Tibial nerve (tissue), 4 donors: ENCODE data around the gene MRPS18B. TPM values are rescaled to one million over a fixed set of nuclear protein-coding genes. Genes with fewer than 3 reads are reported as not detected.
A peak's percentile ranks its signal among the peaks of the same experiment; 100 is the strongest.

Experiments used
- DNase-seq, 2 donors: peaks; one replicate each; pipeline ENCODE4 v3.0.0-alpha.2; 2019; ENCODE audit warnings: low spot score in 2 of 2
- H3K27ac ChIP-seq, 4 donors: fragments of 200-600 bp; sonication (generic) in 3 of 4; one replicate each; pipeline ENCODE4 v1.5.1; 2017 to 2019; ENCODE audit warnings: mild to moderate bottlenecking in 1 of 4
- H3K27me3 ChIP-seq, 2 donors: fragments of 200-600 bp; sonication (generic) in 1 of 2; one replicate each; pipeline versions ENCODE4 v1.5.1 to v1.6.0; 2017 to 2019
- H3K36me3 ChIP-seq, 3 donors: fragments of 200-600 bp; sonication (generic); one replicate each; pipeline ENCODE4 v1.5.1; 2018 to 2019
- H3K4me1 ChIP-seq, 4 donors: fragments of 200-600 bp; sonication (generic) in 3 of 4; one replicate each; pipeline ENCODE4 v1.5.1; 2017 to 2019
- H3K4me3 ChIP-seq, 4 donors: fragments of 200-600 bp; sonication (generic) in 3 of 4; one replicate each; pipeline ENCODE4 v1.5.1; 2017 to 2019; ENCODE audit warnings: mild to moderate bottlenecking in 1 of 4, moderate library complexity in 1 of 4
- H3K9me3 ChIP-seq, 4 donors: fragments of 200-600 bp; sonication (generic) in 3 of 4; one replicate each; pipeline ENCODE4 v1.5.1; 2017 to 2019
- CTCF ChIP-seq, 5 experiments: fragments of 200-600 bp in 3 of 5; fragments of 450-650 bp in 2 of 5; sonication (generic) in 3 of 5; IDR thresholded peaks; one replicate each; pipeline ENCODE4 v1.5.1; 2016 to 2019; ENCODE audit warnings: antibody characterized with exemption in 5 of 5, mild to moderate bottlenecking in 3 of 5, moderate library complexity in 2 of 5
- EP300 ChIP-seq, 2 donors: sonication (generic); formaldehyde crosslinking; IDR thresholded peaks; one replicate each; pipeline ENCODE4 v1.6.1; 2017; ENCODE audit warnings: antibody characterized with exemption in 2 of 2, mild to moderate bottlenecking in 1 of 2
- POLR2A ChIP-seq, 2 donors: fragments of 450-650 bp; IDR thresholded peaks; one replicate each; pipeline ENCODE4 v1.6.1; 2017; ENCODE audit warnings: antibody characterized with exemption in 2 of 2, mild to moderate bottlenecking in 2 of 2, moderate library complexity in 2 of 2
- WGBS, 2 donors: methylation state at CpG; one replicate each; pipeline ENCODE4 v1.1.5; 2018; 5-methylcytosine and 5-hydroxymethylcytosine counted together
- total RNA-seq, 4 donors: library from RNA; depleted of rRNA; stranded (reverse); fragments of >200 nt; gene quantifications; one replicate each; pipeline ENCODE4 v1.1.0, GENCODE V29; 2016

The MRPS18B gene
- 10 to 100 TPM; 36.9 to 67.7 (median 50.3) TPM for total RNA-seq

GRCh38 chr6:30617565-30618269, at the start of gene MRPS18B:
MRPS18B (plus strand) TSS chr6:30617840; CDS start chr6:30617866, 26 bp downstream.
- WGBS, 2 donors: 0% methylated on average over 34 of the region's 34 CpGs
- H3K27ac ChIP-seq: peak within 1 kb of the TSS; percentile 94 to 100 (median 97)
- no peaks in the 10 kb centered on the region for H3K27me3 ChIP-seq
- peak within 1 kb of the TSS; percentile 66 to 95 (median 90) for H3K4me3 ChIP-seq
- peaks cover 8 to 51% (median 23%) of the 10 kb centered on the region in 3 donors for H3K36me3 ChIP-seq
- DNase-seq: peak; percentile 95 to 97
- TF ChIP-seq EP300 (IDR thresholded peaks at IDR 0.05) (peak; percentile 92 to 95), POLR2A (IDR thresholded peaks at IDR 0.05) (peak; percentile 77 to 84), CTCF (IDR thresholded peaks at IDR 0.05) (peak in 1 of 5 experiments; percentile 8)
- no peaks in the 10 kb centered on the region for H3K9me3 ChIP-seq
- peaks cover 0 to 40% (median 27%) of the 10 kb centered on the region in 4 donors for H3K4me1 ChIP-seq

GRCh38 chr6:30568245-30568644, 49.4 kb upstream of the MRPS18B start:
- H3K9me3 ChIP-seq: no peaks in the 10 kb centered on the region
- no peak for DNase-seq
- no peak overlapping the region for H3K4me3 ChIP-seq
- no peak for TF ChIP-seq CTCF (IDR thresholded peaks at IDR 0.05)
- TF ChIP-seq EP300 (IDR thresholded peaks at IDR 0.05): no peak
- TF ChIP-seq POLR2A (IDR thresholded peaks at IDR 0.05): no peak
- H3K27ac ChIP-seq: no peak overlapping the region
- WGBS, 2 donors: 56 to 63% methylated on average over 3 of the region's 3 CpGs
- peaks cover 0 to 31% (median 20%) of the 10 kb centered on the region in 4 donors for H3K4me1 ChIP-seq
- peaks cover 0 to 10% (median 0%) of the 10 kb centered on the region in 3 donors for H3K36me3 ChIP-seq
- H3K27me3 ChIP-seq: no peaks in the 10 kb centered on the region

GRCh38 chr6:30570263-30570662, 47.4 kb upstream of the MRPS18B start:
- DNase-seq: no peak
- H3K9me3 ChIP-seq: no peaks in the 10 kb centered on the region
- no peak for TF ChIP-seq POLR2A (IDR thresholded peaks at IDR 0.05)
- no peak for TF ChIP-seq EP300 (IDR thresholded peaks at IDR 0.05)
- TF ChIP-seq CTCF (IDR thresholded peaks at IDR 0.05): no peak
- peak overlapping the region; percentile 54 to 88 (median 70) for H3K4me3 ChIP-seq
- H3K27ac ChIP-seq: peak overlapping the region in 3 of 4 donors; percentile 80 to 93 (median 83)
- 56 to 73% methylated on average over 1 of the region's 1 CpG for WGBS, 2 donors
- H3K36me3 ChIP-seq: no peaks in the 10 kb centered on the region
- H3K27me3 ChIP-seq: no peaks in the 10 kb centered on the region
- H3K4me1 ChIP-seq: peaks cover 0 to 47% (median 29%) of the 10 kb centered on the region in 4 donors

- 1 to 2% methylated on average over 18 of the region's 18 CpGs for WGBS, 2 donors
- H3K9me3 ChIP-seq: no peaks in the 10 kb centered on the region
- H3K4me1 ChIP-seq: peaks cover 0 to 47% (median 29%) of the 10 kb centered on the region in 4 donors
- TF ChIP-seq EP300 (IDR thresholded peaks at IDR 0.05): no peak
- no peak for TF ChIP-seq POLR2A (IDR thresholded peaks at IDR 0.05)
- TF ChIP-seq CTCF (IDR thresholded peaks at IDR 0.05): no peak
- H3K4me3 ChIP-seq: peak overlapping the region; percentile 54 to 88 (median 70)
- DNase-seq: no peak
- H3K27me3 ChIP-seq: no peaks in the 10 kb centered on the region
- H3K27ac ChIP-seq: peak overlapping the region; percentile 80 to 93 (median 86)
- H3K36me3 ChIP-seq: no peaks in the 10 kb centered on the region
Observed at GRCh38 chr6:30570740-30571074, 46.9 kb upstream of the MRPS18B start.

- Histone ChIP-seq H3K4me1 (peaks cover 0 to 47% (median 29%) of the 10 kb centered on the region in 4 donors), H3K36me3 (peaks cover 0 to under 1% (median 0%) of the 10 kb centered on the region in 3 donors), H3K9me3 (no peaks in the 10 kb centered on the region), H3K4me3 (peak within 1 kb of the TSS; percentile 54 to 88 (median 70)), H3K27me3 (no peaks in the 10 kb centered on the region), H3K27ac (peak within 1 kb of the TSS; percentile 80 to 93 (median 86))
- peak in 2 of 5 experiments; percentile 45 to 52 for TF ChIP-seq CTCF (IDR thresholded peaks at IDR 0.05)
- TF ChIP-seq EP300 (IDR thresholded peaks at IDR 0.05): peak; percentile 90 to 97
- peak; percentile 20 to 84 for TF ChIP-seq POLR2A (IDR thresholded peaks at IDR 0.05)
- peak; percentile 97 for DNase-seq
- 0 to 1% methylated on average over 52 to 59 of the region's 59 CpGs for WGBS, 2 donors
Observed at GRCh38 chr6:30571075-30571761, 46.4 kb upstream of the MRPS18B start, which contains the start of gene ABCF1. ABCF1 (plus strand) TSS chr6:30571442; CDS start chr6:30571488, 46 bp downstream.
